HG02798 (cell line): ENCODE results near the gene FSD2.

Source experiments
- ATAC-seq: cut with Tn5 transposase; IDR thresholded peaks from one replicate; pipeline ENCODE4 v1.9.1; 2021; ENCODE audit warnings: mild to moderate bottlenecking; ENCODE audit not compliant: unreplicated experiment, poor library complexity

Gene FSD2, protein sequence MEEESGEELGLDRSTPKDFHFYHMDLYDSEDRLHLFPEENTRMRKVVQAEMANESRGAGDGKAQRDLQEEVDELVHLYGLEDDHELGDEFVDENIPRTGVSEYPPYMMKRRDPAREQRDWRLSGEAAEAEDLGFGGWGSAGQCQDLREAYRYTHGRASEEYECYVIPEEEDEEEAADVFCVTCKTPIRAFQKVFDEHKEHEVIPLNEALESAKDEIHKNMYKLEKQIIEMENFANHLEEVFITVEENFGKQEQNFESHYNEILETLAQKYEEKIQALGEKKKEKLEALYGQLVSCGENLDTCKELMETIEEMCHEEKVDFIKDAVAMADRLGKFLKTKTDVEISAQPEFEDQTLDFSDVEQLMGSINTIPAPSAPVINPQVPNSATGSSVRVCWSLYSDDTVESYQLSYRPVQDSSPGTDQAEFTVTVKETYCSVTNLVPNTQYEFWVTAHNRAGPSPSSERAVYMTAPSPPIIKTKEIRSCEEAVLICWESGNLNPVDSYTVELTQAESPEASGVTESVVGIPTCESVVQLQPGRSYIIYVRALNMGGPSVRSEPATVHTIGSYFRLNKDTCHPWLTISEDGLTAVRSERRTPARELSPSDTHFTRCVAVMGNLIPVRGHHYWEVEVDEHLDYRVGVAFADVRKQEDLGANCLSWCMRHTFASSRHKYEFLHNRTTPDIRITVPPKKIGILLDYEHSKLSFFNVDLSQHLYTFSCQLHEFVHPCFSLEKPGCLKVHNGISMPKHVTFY

DNA sequence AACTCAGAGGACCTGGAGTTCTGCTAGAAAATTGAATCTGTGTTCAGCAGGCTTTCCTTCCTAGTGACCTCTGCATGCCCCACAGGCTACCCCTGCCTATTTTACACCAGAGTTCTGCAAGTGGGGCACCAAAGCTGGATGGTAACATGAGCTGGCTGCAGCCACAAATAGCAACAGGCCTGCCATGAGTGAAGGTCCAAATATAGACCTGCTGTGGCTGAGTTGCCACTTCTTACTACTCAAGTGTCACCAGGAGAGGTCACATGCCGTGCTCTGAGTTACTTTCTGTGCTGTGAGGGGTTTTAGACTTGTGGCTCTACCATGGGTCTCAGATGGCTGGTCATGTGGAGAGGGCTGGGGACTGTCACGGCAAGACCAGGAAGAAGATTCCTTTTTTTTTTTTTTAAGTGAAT lies at the start of gene FSD2:
FSD2 (minus strand) TSS at position 76 of the 413 bp plus-strand sequence. CDS start 18,679 bp downstream, outside the sequence.
- peak; percentile 41 for ATAC-seq

DNA sequence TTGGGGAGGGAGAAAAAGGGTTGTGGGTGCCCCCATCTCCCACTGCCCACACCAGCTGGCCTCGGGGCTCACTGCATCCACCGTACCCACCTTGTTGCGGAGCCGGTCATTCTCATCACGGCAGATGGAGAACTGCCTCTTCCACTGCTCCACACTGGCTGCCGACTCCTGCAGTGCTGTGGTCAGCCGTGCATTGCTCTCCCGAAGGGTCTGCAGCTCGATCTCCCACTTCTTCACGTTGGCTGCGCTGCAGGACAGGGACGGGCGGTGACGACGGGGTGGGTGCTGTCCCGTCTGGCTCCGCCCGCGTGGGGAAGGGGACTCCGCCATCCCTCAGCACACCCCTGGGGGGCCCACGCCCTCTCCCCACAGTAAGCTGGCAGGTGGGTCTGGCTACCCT lies 48.7 kb upstream of the FSD2 start:
- ATAC-seq, result no peak

DNA sequence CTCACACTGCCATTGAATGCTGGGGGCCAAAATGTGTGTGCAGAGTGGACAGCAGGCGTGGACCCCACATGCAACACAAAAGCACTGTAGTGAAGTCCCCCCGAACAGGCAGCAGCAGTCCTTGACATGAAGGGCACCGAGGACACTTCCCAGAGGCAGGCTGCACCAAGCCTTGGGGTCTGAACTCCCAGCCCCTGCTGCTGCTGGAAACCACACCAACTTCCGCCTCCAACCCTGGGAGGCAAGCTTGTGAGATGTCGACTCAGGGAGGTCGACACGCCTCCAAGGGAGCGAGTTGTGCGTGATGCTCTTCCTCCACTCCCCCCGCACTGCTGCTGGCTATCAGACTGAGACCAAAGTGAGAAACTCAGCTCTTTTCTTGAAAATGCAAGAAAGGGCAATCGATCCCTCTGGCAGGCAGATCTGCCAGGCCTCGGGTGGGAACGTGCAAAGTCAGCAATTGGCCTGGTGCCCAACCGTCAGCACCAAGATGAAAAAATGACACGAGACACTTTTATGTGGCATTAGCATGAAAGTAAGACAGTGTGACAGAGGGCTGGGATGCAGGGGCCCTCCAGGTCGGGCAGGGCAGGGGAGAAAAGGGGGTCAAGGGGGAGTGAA lies 47.2 kb upstream of the FSD2 start:
- no peak for ATAC-seq

DNA sequence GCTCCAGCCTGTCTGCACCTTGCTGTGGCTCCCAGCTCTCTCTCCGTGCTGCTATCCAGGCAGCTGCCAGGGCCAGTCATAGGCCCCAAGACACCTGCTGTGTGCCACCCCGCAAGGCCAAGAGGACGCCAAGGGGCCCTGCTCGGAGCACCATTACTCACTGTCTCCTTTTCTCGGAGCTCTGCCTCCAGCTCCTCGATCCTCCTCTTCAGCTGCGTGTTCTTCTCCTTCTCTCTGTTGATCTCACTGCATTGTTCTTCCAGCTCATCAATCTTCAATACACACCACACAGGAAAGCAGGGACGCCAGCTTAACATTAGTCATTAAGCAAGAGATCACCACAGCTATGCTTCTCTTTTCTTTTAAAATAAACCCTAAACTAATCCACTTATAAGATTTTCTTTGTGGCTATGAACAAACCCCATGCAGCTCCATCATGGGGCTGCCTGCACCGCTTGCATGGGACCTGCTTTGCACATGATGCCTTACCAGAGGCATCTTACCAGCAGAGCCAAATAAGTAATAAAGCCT lies 46.2 kb upstream of the FSD2 start:
- ATAC-seq, result no peak

DNA sequence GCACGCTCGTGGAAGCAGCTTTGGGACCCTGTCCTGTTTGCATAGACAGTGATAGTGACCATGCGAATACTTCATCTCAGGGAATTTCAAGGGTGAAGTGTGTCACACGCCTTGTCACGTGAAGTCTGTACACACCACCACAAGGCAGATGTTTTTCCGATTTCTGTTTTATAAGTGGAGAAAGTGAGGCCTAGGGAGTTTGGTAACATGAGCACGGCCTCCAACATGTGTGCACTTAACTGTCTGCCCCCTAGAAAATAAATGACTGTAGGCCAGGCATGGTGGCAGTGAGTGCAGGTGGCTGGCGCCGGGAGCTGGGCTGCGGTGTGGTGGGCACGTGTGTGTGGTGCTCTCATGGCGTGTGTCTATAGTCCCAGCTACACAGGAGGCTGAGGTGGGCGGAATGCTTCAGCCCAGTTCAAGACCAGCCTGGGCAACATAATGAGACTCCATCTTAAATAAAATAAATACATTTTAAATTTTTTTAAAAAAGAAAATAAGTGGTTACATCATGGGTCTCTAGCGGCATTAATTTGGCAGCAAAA lies 45.5 kb upstream of the FSD2 start:
- no peak for ATAC-seq

DNA sequence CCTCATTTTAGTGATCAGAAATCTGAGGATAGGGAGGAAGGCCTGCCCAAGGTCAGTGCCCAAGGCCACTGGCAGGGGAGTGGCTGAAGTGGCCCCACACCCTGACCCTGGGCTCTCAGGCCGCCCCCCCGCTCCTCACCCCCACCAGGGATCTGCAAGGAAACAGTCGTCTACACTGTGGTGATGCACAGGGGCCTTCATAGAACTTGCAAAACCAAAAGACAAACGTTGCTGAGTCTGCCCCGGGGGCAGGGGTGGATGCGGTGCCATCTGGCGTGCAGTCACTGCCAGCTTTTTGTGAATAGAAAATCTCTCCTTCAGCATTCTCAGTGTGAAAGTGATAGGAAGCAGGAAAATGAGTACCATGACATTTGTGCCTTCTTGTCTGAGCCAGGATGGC lies 44.9 kb upstream of the FSD2 start:
- ATAC-seq, result no peak

DNA sequence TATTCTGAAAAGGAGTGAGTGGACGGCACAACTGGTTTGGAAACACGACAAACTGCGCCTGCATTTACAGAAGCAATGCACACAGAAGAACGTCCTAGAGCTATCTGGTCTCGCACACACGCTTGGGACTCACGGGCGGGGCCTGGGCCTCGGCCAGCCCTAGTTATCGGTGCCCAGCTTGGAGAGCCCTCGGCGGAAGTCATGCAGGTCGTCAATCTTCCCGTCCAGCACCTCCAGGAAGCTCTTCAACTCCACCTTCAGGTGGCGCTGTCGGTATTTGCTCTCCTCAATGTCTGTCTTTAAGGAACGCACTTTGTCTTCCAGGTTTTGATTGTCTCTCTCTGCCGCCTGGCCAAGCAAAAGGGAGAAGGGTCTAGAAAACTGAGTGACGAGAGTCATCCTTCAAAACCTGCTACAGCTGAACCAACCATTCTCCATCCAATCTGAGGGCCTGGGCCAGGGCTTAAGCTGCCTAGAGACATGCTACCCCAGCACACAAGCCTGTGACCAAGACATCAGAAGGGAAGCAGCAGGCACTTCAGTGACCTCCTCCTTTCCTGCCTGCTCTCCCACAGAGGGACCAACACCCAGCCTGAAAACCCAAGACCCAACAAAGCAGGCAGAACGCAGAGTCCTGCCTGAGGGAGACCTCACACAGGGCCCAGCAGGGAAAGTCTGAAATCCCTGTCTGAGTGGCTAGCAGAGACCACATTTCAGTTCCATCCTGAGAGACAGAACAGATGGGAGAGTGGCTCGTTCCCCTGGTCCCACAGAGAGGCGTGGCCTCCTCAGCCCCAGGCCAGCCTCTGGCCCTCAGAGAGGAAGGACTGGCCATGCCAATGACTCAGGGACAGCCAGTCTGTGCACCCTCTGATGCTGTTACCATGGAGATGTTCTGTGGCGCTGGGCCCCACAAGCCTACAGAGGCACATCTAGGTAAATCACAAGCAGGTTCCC lies 44.0 kb upstream of the FSD2 start:
- ATAC-seq, result no peak

DNA sequence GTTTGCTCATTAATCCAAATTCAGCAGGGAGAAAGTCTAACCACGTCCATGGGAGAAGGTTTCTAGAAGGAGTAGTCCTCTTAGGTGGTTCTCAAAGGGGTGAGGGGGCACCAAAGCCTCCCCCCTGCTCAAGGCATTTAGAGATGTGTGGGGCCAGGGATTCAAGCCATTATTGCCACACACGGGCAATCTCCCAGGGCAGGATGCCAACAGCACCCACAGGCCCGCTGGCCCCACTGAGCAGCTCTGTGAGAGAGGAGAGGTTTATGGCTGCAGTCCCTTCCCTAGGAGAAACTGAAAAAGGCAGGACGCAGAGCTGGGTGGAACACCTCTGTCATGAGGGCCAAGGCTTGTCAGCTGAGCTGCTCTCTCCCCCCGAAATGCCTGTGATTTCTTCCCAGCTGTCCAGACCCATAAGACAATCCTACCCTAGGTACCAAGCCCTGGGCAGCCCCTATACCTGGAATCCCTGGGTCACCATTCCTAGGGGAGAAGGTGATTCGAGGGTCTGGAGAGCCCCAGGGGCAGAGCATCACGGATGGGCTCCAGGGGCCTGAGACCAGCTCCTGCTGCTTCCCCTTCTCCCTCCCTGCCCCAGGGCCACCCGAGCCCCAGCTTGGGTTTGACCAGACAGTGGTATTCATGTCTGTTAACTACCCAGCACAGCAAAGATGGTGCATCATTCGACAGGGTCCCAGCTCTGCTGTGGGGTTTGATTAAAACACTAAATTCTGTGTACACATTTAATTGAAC lies 42.5 kb upstream of the FSD2 start:
- no peak for ATAC-seq

DNA sequence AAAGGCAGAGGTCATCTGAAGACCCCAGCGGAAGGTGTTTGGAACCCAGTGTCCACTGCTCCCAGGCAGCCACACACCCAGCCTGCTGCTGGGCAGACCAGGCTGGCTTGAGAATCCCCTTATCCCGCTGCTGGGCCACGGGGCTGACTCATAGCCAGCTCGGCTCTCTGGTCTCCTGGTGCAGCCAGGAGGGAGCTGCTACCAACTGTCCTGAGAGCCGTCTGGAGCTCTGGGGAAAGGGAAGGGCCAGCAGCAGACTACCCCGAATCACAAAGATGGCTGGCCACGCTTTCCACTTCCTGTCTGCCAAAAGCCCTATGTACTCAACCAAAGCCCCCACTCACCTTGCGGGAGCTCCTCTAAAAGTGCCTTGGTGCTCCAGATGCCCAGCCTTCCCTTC lies 41.8 kb upstream of the FSD2 start:
- no peak for ATAC-seq

DNA sequence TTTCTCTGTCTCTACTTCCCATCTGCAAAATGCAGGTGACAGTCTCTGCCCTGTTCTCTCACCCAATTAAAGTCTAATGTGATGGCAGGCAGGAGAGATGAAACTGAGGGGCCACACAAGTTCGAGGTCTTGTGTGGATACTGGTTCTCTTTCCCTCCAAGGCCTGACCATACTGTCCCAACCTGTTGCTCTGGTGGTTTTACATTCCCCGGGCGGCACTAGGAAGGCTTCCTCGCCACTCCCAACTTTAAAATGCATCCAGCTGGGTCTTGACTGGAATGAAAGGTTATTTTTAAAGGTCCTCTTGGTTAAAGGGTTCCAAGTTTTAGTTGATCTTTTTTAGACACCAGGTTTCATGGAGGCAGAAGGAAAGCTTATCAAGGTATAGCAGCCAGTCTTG lies 40.8 kb upstream of the FSD2 start:
- no peak for ATAC-seq

DNA sequence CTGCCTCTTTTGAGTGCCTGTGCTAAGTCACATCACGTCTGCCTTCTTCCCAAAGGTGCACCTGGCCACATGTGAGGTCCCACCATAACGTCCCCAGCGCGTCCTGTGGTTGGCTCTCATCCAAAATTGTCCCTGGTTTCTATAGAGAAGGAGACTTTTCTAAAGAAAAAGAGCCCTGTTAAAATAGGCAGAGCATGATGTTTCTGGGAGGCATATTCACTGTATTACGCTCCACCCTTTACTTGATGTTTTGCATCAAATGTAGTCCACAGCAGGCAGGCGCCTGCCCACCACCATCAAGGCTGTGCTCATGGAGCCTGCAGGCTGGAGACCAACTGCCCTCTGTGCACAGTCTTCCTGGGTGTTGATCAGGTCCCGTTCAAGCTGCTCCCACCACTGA lies 39.8 kb upstream of the FSD2 start:
- ATAC-seq, result no peak

DNA sequence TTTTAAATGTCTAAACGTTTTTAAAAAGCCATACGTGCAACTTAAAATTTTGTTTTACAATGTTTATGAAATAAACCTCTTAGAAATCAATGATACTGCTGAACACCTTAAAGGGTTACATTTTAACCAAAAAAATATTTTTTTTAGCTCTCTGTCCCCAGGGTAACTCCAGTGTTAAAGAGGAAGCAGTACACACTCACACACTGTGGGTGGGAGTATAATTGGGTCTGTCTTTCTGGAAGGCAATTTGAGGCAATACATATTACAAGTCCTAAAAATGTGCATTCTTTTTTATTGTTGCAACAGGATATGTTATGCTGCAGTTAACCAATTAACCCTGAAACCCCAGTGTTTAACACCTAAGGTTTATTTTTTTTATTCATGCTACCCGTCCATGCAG lies 37.7 kb upstream of the FSD2 start:
- ATAC-seq, result no peak

DNA sequence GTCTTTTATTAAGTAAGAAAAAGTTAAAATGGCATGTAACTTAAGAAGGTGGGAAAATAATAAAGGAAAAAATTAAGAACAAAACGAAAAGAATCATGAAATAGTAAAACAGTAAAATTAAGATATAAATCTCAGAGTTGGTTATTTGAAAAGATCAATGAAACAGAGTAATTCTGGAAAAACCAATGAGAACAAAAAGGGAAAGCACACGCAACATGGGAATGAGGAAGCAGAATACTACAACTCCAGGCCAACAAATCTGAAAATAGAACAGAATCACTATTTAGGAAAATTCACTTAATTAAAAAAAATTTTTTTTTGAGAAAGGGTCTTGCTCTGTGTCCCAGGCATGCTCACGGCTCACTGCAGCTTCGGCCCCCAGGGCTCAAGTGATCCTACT lies 34.3 kb upstream of the FSD2 start:
- ATAC-seq, result no peak

DNA sequence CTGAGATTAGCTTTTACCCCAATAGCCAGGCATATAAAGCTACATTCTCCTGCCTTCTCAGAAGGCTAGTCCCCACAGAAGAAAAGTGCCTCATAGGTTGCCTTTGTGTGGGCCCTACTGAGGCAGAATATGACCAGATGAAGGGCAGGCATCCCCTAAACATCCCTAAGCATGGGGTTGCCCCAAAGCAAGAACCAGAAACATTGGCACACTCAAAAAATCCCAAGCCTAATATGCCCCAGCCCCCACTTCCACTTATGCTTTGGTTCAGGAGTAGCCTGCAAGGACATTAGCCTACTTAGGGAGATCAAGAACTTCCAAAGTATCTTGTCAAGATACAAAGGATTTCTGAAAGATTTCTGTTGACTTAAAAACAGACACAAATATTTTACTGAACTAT lies 33.3 kb upstream of the FSD2 start:
- no peak for ATAC-seq

DNA sequence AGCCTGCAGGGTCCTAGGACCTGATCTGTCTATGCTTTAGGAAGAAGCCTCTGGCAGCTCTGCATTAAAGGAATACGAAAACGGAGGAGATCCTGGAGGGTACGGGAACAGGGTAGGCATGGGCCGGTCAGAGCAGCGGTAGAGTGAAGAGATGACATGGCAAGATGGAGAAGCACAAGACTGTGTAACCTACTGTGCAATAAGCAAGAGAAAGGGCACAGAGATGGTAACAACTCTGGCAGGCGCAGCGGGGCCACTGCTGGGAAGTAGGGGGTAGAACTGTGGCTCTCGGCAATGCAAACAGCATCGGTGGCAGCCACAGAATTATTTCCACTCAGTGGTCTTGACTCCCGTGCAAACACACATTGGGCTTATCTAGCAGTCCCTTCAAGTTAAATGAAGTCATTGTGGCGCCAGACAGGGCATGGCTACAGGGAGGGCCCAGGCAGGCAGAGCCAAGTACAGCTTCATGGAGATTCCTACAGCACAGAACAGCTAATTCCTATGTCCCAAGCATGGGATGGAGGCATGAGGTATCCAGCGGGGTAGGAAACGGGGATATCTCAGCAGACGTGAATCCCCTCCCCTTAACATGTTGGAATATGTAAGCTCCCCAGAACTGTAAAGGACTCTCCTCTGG lies 32.3 kb upstream of the FSD2 start:
- ATAC-seq, result no peak

DNA sequence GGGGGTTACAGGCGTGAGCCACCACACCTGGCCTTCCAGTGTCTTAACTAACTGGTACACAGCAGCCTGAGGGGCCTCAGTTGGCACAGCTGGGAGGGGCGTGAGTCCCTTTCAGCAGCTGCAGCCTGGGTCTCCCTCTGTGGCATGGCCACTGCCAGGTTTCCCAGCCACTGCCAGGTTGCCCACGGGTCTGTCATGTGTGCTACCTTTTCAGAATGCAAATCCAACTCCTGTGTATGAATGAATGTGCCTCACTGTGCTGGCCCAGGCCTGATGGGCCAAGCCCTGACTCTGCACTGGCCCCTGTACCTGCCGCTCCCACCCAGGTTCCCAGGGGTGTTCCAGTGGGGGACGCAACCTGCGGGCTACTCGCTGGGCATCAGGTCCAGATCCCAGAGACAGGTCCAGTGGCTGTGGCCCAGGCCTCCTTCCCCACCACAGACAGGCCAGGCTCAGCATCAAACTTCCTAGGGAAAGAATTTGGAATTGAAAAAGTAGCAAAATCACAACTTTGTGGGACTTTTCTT lies 29.6 kb upstream of the FSD2 start:
- ATAC-seq, result no peak

DNA sequence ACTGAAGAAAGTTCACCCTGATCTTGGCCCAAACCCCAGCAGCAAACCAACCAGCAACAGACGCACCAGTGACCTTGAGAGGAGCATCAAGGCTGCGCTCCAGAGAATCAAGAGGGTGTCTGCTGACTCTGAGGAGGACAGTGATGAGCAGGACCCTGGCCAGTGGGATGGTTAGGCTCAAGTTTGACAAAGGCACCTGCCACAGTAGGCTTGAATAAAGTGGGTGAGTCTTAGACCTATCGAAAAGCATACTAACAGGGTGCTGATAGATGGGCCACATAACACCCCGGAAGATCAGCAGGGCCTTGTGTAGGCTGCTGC lies 27.5 kb upstream of the FSD2 start:
- ATAC-seq, result no peak

DNA sequence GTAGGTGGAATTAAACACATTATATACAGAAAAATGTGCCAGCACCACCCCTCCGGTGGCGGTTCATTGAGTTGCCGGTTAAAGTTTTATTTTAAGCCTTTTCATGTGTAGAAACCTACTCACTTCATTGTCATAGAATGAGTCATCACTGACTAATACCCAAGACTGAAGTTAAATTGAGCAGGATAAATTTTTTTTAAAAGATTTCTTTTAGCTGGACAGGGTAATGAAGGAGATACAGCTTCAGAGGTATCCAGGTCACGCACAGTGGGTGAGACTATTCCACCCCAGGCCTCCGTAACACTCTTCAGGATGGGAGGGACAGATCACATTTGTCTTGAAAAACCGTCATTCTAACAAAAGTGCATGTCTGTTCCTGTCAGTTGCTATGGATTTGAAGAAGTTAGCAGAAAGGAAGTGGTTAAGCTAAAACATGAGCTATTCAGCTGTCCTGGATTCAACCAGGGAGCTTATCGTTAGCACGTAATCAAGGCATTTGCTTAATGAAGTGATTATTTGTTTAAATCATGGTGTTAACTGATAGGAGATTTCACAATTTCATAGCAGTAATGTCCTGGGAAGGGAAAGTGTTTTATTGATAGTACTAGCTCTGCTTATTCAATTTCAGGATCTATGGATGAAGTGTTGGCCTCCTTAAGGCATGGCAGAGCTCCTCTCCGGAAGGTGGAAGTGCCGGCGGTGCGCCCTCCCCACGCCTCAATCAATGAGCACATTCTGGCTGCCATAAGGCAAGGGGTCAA lies 26.9 kb upstream of the FSD2 start:
- peak; percentile 84 for ATAC-seq
